Stomach (tissue), 4 donors: ENCODE results near the gene PPP3R1.

Source experiments
- CTCF ChIP-seq, 7 experiments: fragments of 450-650 bp in 4 of 7; fragments of 200-600 bp in 3 of 7; sonication (generic) in 3 of 7; IDR thresholded peaks; one replicate each; pipeline ENCODE4 v1.5.1; 2016 to 2019; ENCODE audit warnings: antibody characterized with exemption in 7 of 7, control low read depth in 2 of 7, mild to moderate bottlenecking in 1 of 7
- EP300 ChIP-seq: sonication (generic); formaldehyde crosslinking; IDR thresholded peaks from one replicate; pipeline ENCODE4 v1.6.1; 2017; ENCODE audit warnings: antibody characterized with exemption
- POLR2A ChIP-seq, 4 donors: fragments of 450-650 bp; IDR thresholded peaks; one replicate each; pipeline ENCODE4 v1.6.1; 2016; ENCODE audit warnings: antibody characterized with exemption in 4 of 4, control low read depth in 2 of 4, mild to moderate bottlenecking in 1 of 4, moderate library complexity in 1 of 4
- POLR2AphosphoS5 ChIP-seq, 3 donors: sonication (generic); formaldehyde crosslinking; IDR thresholded peaks; one replicate each; pipeline ENCODE4 v1.6.1; 2016; ENCODE audit warnings: antibody characterized with exemption in 3 of 3

- TF ChIP-seq POLR2A (IDR thresholded peaks at IDR 0.05): no peak
- TF ChIP-seq CTCF (IDR thresholded peaks at IDR 0.05): no peak
- TF ChIP-seq POLR2AphosphoS5 (IDR thresholded peaks at IDR 0.05): no peak
- TF ChIP-seq EP300: no peak
These were observed 31.1 kb upstream of the PPP3R1 start for GRCh38 chr2:68283419-68283812.
